DMS79 treated with DMSO at 0.1 percent for 48 hours (cell line): ENCODE data around the gene FNIP2.
A peak's percentile ranks its signal among the peaks of the same experiment; 100 is the strongest.
"Not testable (repeated sequence)": the region's sequence is repeated elsewhere in the genome, so short reads cannot be mapped to it uniquely, and the experiment has no call there.

ENCODE experiments used
- DNase-seq: peaks from one replicate; lab custom pipeline; 2025; lab: John Stamatoyannopoulos, UW

FNIP2 gene

DNA sequence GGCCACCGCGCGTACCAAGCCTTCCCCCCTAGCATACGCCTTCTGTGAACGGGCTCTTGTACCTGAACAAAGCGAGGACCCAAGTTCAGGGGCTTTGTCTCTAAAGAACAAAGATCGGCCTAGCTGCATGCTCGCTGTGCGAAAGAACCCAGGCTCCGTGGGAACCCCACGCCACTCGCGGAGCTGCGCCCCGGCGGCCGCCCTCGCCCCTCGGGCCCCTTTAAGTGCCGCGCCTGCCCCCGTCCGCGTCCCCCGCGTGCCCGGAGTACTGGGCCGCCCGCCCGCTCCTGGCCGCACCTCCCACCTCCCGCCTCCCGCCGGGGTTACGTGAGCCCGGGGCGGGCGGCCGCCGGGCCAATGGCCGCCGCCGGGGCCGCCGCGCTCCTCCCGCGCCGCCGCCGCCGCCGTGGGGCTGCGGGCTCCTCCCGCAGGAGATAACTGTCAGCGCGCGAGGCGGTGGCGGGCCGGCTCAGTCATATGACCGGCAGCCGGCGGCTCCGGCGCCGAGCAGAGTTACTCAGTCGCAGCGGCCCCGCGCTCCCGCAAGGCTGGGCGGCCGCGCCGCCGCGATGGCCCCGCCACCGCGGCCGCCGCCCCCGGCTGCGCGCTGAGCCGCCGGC, at the start of gene FNIP2:
Gene FNIP2 (plus strand): TSS at position 472 of the 620 bp plus-strand sequence. CDS start 187 bp downstream, outside the sequence.
- peak; percentile 48 for DNase-seq

DNA sequence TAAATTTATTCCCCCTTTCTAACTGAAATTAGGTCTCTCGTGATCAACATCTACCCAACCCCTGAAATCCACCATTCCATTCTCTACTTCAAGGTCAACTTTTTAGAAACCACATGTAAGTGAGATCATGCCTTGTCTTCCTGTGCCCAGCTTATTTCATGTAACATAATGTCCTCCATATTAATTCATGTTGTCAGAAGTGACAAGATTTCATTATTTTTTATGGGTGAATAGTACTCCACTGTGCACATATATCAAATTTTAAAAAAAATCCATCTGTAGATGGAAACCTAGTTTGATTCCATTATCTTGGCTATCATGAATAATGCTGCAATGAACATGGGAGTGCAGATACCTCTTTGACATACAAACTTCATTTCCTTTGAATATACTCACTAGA, 47.1 kb upstream of the FNIP2 start:
- no peak for DNase-seq

GRCh38 chr4:158722291-158722916, 46.4 kb upstream of the FNIP2 start:
- peak; percentile 6 for DNase-seq

- peak; percentile 34 for DNase-seq
Measured at GRCh38 chr4:158722917-158723793, 45.7 kb upstream of the FNIP2 start, which contains the start of gene PPID. Gene PPID (minus strand): TSS chr4:158723396. CDS start chr4:158723288, 108 bp downstream.

DNA sequence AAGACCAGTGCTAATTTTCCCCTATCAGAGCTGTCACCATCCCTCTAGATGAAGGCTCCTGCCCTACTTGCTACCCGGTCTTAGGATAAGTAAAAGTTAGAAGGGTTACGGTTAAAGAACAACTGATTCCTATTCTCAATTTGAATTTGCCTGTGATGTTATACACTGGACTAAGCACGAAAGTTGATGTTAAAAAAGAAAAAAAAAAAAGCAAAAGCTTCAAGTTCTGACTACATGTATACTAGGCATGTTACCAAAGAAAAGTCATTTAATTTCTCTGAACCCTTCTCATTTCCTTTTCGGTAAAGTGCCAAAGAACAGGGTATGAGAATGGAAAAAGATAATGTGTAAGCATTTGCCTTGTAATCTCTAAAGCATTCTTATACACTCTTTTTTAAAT, 44.2 kb upstream of the FNIP2 start:
- DNase-seq: no peak

GRCh38 chr4:158726633-158727032, 42.2 kb upstream of the FNIP2 start:
- no peak for DNase-seq

- DNase-seq: no peak
Measured at GRCh38 chr4:158728236-158728635, 40.6 kb upstream of the FNIP2 start.

DNA sequence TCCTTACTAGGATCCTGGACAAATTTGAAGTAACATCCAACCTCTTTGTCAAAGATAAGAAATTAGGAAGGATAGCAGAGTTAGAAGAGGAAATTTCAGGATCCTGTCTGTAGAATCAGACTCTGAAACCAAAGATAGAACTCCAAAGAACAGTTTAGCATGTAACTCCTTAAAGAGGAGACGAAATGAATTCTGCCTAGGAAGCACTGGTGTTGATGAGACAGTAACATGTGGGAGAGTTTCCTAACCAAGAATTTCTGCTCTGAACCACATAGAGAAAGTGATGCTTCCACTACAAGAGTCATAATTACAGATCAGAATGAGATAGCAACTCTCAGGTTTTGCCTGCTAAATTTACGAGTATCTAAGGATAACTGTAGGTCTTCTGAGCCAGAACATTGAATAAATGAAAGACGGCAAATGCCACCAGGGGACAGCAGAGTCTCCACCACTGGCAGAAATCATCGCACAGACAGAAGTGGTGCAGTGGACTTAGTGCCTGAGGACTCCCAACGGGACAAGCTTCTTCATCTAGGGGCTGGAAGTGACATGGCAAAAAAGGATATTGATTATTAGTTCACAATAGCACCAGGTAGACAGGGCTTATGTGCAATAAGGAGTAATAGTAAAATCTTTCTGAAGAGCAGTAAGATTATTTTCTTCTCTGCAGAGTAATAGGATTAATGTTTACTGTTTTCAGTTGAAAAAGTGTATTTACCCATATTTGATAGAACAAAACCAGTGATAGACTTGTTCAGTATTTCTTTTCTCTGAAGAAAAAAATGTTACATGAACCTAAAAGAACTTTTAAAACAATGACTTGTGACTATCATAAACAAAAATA, 38.9 kb upstream of the FNIP2 start:
- peak; percentile 1 for DNase-seq

- DNase-seq: no peak
Measured at GRCh38 chr4:158738866-158739265, 30.0 kb upstream of the FNIP2 start.

GRCh38 chr4:158739600-158739999, 29.2 kb upstream of the FNIP2 start:
- no peak for DNase-seq

DNA sequence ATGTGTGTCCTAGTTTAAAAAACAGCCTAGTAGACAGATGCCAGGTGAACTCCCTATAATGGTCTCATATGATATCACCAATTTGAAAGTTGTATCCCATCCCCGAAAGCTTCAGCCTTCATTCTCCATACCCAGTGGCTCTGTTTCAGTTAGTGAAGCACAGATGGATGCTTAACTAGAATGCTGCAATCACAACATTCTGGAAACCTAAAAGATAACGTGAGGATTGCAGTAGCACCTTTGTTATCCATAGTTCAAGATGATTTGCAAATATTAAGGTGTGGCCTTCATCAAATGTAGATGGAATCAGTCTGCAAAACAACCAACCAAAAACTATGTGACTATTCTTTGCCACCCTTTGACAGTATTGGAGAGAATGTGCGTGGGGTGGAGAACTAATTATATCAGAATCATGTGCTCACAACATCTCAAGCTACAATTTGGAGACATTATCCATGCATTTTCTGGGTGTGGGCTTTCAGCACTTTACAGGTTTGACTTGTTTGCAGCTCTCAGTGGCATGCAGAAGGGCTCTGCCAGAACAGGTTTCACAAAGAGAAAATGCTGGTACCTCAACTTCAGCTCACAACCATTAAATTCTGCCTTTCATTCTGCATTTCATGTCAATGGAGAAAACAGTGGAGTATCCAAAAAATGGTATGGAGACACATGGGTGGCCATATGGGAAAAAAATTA, 27.4 kb upstream of the FNIP2 start:
- no peak for DNase-seq

DNA sequence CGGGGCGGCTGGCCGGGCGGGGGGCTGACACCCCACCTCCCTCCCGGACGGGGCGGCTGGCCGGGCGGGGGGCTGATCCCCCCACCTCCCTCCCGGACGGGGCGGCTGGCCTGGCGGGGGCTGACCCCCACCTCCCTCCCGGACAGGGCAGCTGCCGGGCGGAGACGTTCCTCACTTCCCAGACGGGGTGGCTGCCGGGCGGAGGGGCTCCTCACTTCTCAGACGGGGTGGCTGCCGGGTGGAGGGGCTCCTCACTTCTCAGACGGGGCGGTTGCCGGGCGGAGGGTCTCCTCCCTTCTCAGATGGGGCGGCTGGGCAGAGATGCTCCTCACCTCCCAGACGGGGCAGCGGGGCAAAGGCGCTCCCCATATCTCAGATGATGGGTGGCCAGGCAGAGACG, 22.3 kb upstream of the FNIP2 start:
- DNase-seq: not testable (repeated sequence)

GRCh38 chr4:158750379-158750778, 18.4 kb upstream of the FNIP2 start:
- no peak for DNase-seq

DNA sequence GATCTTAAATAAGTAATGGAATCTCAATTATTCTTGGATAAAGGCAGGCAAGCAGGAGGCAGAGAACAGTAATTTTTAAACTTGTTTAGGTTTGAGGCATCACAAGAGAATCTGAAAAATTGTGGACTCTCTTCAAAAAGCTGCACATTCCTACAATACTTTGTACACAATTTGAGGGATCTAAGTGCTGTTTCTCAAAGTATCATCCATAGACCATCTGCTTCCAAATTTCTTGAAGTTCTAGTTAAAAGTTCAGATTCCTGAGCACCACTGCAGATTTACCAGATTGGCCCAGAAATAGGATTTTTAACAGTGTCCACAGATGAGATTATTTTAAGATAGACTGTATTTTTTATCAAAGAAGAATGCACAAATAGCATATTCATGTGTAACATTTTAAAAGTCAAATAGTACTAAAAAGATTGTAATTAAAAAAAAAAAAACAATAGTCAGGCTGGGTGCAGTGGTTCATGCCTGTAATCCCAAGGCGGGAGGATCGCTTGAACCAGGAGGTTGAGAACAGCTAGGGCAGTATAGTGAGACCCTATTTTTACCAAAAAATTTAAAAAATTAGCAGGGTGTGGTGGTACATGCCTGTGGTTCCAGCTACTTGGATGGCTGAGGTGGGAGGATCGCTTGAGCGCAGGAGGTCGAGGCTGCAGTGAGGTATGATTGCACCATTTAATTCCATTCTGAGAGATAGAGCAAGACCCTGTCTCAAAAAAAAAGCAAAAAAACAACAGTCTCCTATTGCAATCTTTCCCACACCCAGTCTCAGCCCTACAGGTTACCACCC, 14.2 kb upstream of the FNIP2 start:
- no peak for DNase-seq

DNA sequence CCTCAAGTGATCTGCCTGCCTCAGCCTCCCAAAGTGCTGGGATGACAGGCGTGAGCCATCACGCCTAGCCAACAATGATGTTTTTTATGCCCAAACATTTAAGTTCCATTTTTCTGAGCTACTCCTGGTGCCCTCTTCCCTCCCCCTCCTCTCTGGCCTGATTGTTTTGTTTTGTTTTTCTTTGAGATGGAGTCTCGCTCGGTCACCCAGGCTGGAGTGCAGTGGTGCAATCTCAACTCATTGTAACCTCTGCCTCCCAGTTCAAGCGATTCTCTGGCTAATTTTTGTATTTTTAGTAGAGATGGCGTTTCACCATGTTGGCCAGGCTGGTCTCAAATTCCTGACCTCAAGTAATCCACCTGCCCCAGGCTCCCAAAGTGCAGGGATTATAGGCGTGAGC, 13.0 kb upstream of the FNIP2 start:
- not testable (repeated sequence) for DNase-seq

GRCh38 chr4:158756588-158756987, 12.2 kb upstream of the FNIP2 start:
- no peak for DNase-seq

GRCh38 chr4:158758142-158758541, 10.7 kb upstream of the FNIP2 start:
- no peak for DNase-seq

DNA sequence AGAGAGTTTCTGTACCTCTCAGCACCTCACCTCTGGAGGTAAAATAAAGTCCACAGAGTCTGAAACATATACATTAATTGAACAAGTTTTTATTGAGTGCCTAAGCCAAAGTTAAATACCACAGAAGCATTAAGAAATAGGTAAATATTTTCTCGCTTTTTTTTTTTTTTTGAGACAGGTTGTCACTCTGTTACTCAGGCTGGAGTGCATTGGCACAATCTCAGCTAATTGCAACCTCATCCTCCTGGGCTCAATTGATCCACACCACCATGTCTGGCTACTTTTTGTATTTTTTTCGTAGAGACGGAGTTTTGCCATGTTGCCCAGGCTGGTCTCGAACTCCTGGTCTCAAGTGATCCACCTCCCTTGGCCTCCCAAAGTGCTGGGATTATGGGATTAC, 10.1 kb upstream of the FNIP2 start:
- no peak for DNase-seq

DNA sequence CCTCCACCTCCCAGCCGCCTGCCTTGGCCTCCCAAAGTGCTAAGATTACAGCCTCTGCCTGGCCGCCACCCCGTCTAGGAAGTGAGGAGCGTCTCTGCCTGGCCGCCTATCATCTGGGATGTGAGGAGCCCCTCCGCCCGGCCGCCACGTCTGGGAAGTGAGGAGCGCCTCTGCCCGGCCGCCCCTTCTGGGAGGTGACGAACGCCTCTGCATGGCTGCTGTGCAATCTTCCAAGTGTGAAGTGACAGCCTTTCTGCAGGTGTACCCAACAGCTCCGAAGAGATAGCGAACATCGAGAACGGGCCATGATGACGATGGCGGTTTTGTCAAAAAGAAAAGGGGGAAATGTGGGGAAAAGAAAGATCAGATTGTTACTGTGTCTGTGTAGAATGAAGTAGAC, 9.3 kb upstream of the FNIP2 start:
- not testable (repeated sequence) for DNase-seq

DNA sequence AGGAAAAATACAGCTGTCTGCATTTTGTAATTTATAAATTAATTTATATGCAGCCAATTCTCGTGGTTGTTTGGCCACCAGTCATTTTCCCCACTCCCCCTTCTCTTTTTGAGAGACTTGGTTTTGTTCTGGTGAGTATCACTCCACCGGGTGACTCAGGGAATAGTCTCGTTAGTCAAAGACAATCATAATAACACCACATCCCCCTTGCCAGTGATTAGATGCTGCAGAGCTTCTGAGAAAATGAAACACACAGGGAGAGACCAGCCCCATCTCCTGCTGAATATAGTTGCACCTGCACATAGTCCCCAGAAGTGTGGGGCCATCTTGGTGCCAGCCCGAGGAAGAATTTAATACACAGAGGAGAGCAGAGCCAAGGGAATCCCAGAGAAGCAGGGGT, 8.0 kb upstream of the FNIP2 start:
- DNase-seq: no peak
